Smooth muscle cell (in vitro differentiated cells): ENCODE measurements around the gene ZNF777. TPM values are rescaled to one million over a fixed set of nuclear protein-coding genes. Genes with fewer than 3 reads are reported as not detected.

Experiments
- DNase-seq: peaks from one replicate; lab custom pipeline; 2025; ENCODE audit not compliant: unreplicated experiment; lab: John Stamatoyannopoulos, UW
- H2AFZ ChIP-seq: fragments of 200-600 bp; sonication (generic); 2 replicates; pipeline ENCODE4 v1.6.0; 2016; ENCODE audit warnings: antibody characterized with exemption, low read depth, mild to moderate bottlenecking
- H3F3A ChIP-seq: fragments of 200-600 bp; sonication (generic); 2 replicates; pipeline ENCODE4 v1.6.0; 2017; ENCODE audit warnings: antibody characterized with exemption, low read depth
- H3K27ac ChIP-seq: fragments of 200-600 bp; sonication (generic); 2 replicates; pipeline ENCODE4 v1.5.1; 2016; ENCODE audit warnings: low read depth, mild to moderate bottlenecking
- H3K27me3 ChIP-seq: fragments of 200-600 bp; sonication (generic); 2 replicates; pipeline ENCODE4 v1.6.1; 2016; ENCODE audit warnings: low read depth, mild to moderate bottlenecking
- H3K36me3 ChIP-seq: fragments of 200-600 bp; sonication (generic); 2 replicates; pipeline ENCODE4 v1.5.1; 2016; ENCODE audit warnings: low read depth
- H3K4me1 ChIP-seq: fragments of 200-600 bp; sonication (generic); 2 replicates; pipeline ENCODE4 v1.5.1; 2016; ENCODE audit warnings: low read depth
- H3K4me2 ChIP-seq: fragments of 200-600 bp; sonication (generic); 2 replicates; pipeline ENCODE4 v1.6.0; 2016; ENCODE audit warnings: mild to moderate bottlenecking
- H3K4me3 ChIP-seq: fragments of 200-600 bp; sonication (generic); 2 replicates; pipeline ENCODE4 v1.5.1; 2016; ENCODE audit warnings: mild to moderate bottlenecking
- H3K79me2 ChIP-seq: fragments of 200-600 bp; sonication (generic); 2 replicates; pipeline ENCODE4 v1.6.0; 2016; ENCODE audit warnings: low read depth, mild to moderate bottlenecking
- H3K9ac ChIP-seq: fragments of 200-600 bp; sonication (generic); 2 replicates; pipeline ENCODE4 v1.6.0; 2016; ENCODE audit warnings: low read depth
- H3K9me3 ChIP-seq: fragments of 200-600 bp; sonication (generic); replicated peaks from 2 replicates; pipeline ENCODE4 v1.5.1; 2016; ENCODE audit warnings: low read depth
- H4K20me1 ChIP-seq: fragments of 200-600 bp; sonication (generic); 2 replicates; pipeline ENCODE4 v1.6.0; 2016; ENCODE audit warnings: low read depth
- WGBS: methylation state at CpG from one replicate; pipeline ENCODE4 v1.1.7; 2016; ENCODE audit warnings: low lambda C conversion rate; 5-methylcytosine and 5-hydroxymethylcytosine counted together
- polyA plus RNA-seq: library from polyadenylated mRNA; unstranded; fragments of >200 nt; fragmentation: Nextera tagmentation; extraction: Ambion mirVana; gene quantifications from 2 replicates; pipeline ENCODE4 v1.2.1, GENCODE V29; 2016
- total RNA-seq: library from RNA; depleted of rRNA; stranded (reverse); fragments of >200 nt; gene quantifications from 2 replicates; pipeline ENCODE4 v1.2.3, GENCODE V29; 2014
- TF ChIP-seq, protein P1 (sequence below): fragments of 200-600 bp; sonication (generic); IDR thresholded peaks from 2 replicates; pipeline ENCODE4 v1.5.1; 2017; ENCODE audit warnings: borderline replicate concordance, mild to moderate bottlenecking, antibody characterized with exemption; ENCODE audit not compliant: insufficient read depth, poor library complexity, severe bottlenecking

Gene ZNF777
- total and polyA plus RNA-seq, 2 experiments from 2014 or later: 7.8 to 14.9 TPM

DNA sequence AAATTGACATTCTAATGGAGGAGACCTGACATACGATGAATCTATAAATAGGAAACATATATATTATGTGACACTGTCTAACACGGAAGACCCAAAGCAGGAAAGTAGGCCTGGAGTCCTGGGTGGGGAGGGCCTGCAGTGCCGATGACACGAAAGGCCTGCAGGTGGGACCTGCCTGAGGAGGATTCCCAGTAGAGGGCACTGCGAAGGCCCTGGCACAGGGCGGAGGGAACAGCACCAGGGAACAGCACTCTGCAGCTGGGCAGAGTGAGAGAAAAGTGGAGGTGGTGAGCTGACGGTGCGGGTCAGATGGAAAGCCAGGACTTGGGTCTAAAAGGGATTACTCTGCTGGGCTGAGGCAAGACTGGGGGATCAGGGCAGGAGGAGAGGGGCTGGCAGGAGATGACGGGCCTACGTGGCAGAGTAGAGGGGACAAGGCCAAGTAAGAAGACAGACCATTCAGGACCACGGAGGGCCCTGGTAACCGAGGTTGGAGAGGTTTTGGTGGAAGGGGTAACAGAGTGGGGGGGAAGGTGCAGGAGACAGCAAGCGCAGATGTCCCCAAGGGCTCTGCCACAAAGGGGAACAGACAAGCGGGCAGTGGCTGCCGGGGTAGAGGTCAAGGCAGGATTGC lies 28.6 kb upstream of the ZNF777 start:
- Histone ChIP-seq H3K4me1 (no peaks in the 10 kb centered on the region), H3K4me3 (no peak overlapping the region), H2AFZ (no peak overlapping the region), H3K27ac (no peak overlapping the region), H3K4me2 (no peak overlapping the region), H3K9ac (no peak overlapping the region), H3K79me2 (peaks cover 11% of the 10 kb centered on the region), H3F3A (no peaks in the 10 kb centered on the region), H3K36me3 (peaks cover 24% of the 10 kb centered on the region), H3K27me3 (no peaks in the 10 kb centered on the region), H3K9me3 (no peaks in the 10 kb centered on the region), H4K20me1 (peaks cover 9% of the 10 kb centered on the region)
- WGBS: 94% methylated on average over 15 of the region's 15 CpGs
- DNase-seq: no peak
- TF ChIP-seq, protein P1, sequence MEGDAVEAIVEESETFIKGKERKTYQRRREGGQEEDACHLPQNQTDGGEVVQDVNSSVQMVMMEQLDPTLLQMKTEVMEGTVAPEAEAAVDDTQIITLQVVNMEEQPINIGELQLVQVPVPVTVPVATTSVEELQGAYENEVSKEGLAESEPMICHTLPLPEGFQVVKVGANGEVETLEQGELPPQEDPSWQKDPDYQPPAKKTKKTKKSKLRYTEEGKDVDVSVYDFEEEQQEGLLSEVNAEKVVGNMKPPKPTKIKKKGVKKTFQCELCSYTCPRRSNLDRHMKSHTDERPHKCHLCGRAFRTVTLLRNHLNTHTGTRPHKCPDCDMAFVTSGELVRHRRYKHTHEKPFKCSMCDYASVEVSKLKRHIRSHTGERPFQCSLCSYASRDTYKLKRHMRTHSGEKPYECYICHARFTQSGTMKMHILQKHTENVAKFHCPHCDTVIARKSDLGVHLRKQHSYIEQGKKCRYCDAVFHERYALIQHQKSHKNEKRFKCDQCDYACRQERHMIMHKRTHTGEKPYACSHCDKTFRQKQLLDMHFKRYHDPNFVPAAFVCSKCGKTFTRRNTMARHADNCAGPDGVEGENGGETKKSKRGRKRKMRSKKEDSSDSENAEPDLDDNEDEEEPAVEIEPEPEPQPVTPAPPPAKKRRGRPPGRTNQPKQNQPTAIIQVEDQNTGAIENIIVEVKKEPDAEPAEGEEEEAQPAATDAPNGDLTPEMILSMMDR: no peak

DNA sequence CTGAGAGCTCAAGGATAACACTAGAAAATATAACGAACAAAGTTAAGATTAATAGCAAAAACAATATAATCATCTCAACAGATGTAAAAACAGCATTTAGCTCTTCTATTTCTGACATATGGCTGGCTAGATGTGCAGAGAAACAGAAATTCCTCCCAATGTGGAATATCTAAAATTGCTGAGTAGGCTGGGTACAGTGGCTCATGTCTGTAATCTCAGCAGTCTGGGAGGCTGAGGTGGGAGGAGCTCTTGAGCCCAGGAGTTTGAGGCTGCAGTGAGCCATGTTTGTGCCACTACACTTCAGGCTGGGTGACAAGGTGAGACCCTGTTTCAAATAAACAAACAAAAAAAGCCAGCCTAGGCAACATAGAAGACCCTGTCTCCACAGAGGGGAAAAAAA lies 18.7 kb upstream of the ZNF777 start:
- no peaks in the 10 kb centered on the region for H3K4me1 ChIP-seq
- H3K36me3 ChIP-seq: peaks cover 10% of the 10 kb centered on the region
- H3K9ac ChIP-seq: no peak overlapping the region
- H3K79me2 ChIP-seq: peaks cover 36% of the 10 kb centered on the region
- no peak overlapping the region for H2AFZ ChIP-seq
- no peak for DNase-seq
- no peaks in the 10 kb centered on the region for H3K9me3 ChIP-seq
- H3K27ac ChIP-seq: no peak overlapping the region
- no peak overlapping the region for H3K4me2 ChIP-seq
- H3K4me3 ChIP-seq: no peak overlapping the region
- TF ChIP-seq, protein P1: no peak
- no peaks in the 10 kb centered on the region for H4K20me1 ChIP-seq
- H3K27me3 ChIP-seq: no peaks in the 10 kb centered on the region
- H3F3A ChIP-seq: peaks cover 4% of the 10 kb centered on the region
- WGBS: 100% methylated on average over 1 of the region's 1 CpG

DNA sequence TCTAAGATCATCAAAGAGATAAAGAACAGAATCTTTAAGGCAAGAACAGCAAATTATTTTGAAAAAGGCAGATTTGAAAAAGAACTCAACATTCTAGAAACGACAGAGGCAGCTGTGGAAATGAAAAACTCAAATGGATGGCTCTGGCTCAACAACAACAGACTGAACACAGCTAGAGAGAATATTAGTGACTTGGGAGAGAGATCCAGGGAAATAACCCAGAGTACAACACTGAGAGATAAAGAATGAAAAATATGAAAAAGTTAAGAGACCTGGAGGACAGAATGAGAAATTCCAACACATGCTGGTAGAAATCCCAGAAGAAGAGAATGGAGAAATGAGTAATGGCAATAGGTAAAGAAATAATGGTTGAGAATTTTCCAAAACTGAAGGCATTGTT lies 17.9 kb upstream of the ZNF777 start:
- no peaks in the 10 kb centered on the region for H3K27me3 ChIP-seq
- no peaks in the 10 kb centered on the region for H4K20me1 ChIP-seq
- H3K9ac ChIP-seq: no peak overlapping the region
- TF ChIP-seq, protein P1: no peak
- no peak for DNase-seq
- no peaks in the 10 kb centered on the region for H3K4me1 ChIP-seq
- no peak overlapping the region for H3K4me2 ChIP-seq
- no peak overlapping the region for H3K4me3 ChIP-seq
- peak overlapping the region; percentile 70 for H3K27ac ChIP-seq
- H2AFZ ChIP-seq: no peak overlapping the region
- H3K9me3 ChIP-seq: no peaks in the 10 kb centered on the region
- peaks cover 29% of the 10 kb centered on the region for H3K79me2 ChIP-seq
- H3K36me3 ChIP-seq: peaks cover 10% of the 10 kb centered on the region
- 100% methylated on average over 1 of the region's 1 CpG for WGBS
- peaks cover 4% of the 10 kb centered on the region for H3F3A ChIP-seq
